Gastrocnemius medialis (tissue), 4 donors: ENCODE results near the gene ZNF714.

ENCODE experiments used
- CTCF ChIP-seq, 5 experiments: fragments of 450-650 bp in 3 of 5; fragments of 200-600 bp in 2 of 5; sonication (generic) in 2 of 5; IDR thresholded peaks in 4 of 5; conservative IDR thresholded peaks in 1 of 5; 1 replicate in 4 of 5; 2 replicates in 1 of 5; pipeline ENCODE4 v1.5.1; 2016 to 2019; ENCODE audit warnings: antibody characterized with exemption in 5 of 5, mild to moderate bottlenecking in 3 of 5, moderate library complexity in 3 of 5
- POLR2A ChIP-seq, 2 donors: fragments of 450-650 bp; IDR thresholded peaks; one replicate each; pipeline ENCODE4 v1.6.1; 2017; ENCODE audit warnings: antibody characterized with exemption in 2 of 2, mild to moderate bottlenecking in 2 of 2, moderate library complexity in 2 of 2

- TF ChIP-seq CTCF (IDR thresholded peaks at IDR 0.05 in 4 of 5, conservative IDR thresholded peaks at IDR 0.05 in 1 of 5) (no peak), POLR2A (IDR thresholded peaks at IDR 0.05) (no peak)
These were observed 28.2 kb downstream of the ZNF714 start for GRCh38 chr19:21110183-21110582.
